Pancreas (tissue), 10 donors: ENCODE results near the gene DRGX. TPM values are rescaled to one million over a fixed set of nuclear protein-coding genes. Genes with fewer than 3 reads are reported as not detected.

Experiments
- ATAC-seq, 4 donors: fragments of 200-7000 bp; cut with Tn5 transposase; one replicate each; pipeline versions ENCODE4 v1.8.0 to v1.9.1; 2020; ENCODE audit warnings: mild to moderate bottlenecking in 4 of 4, moderate library complexity in 4 of 4
- DNase-seq, 6 donors: peaks; one replicate each; pipeline ENCODE4 v3.0.0-alpha.2; 2020
- FAIRE-seq: peaks from 2 replicates; lab custom pipeline; 2012; peaks lifted over from hg19 to GRCh38; lab: Jason Lieb, UNC
- H3K27ac ChIP-seq, 4 donors: fragments of 200-600 bp; sonication (generic); 1 replicate in 3 of 4; 2 replicates in 1 of 4; pipeline versions ENCODE4 v1.5.0 to v1.8.0; 2020
- H3K27me3 ChIP-seq, 4 donors: fragments of 200-600 bp; one replicate each; pipeline ENCODE4 v1.8.0; 2021
- H3K36me3 ChIP-seq, 3 donors: fragments of 200-600 bp; sonication (generic) in 1 of 3; one replicate each; pipeline versions ENCODE4 v1.5.0 to v1.8.0; 2020 to 2021
- H3K4me1 ChIP-seq, 3 donors: fragments of 200-600 bp; one replicate each; pipeline ENCODE4 v1.8.0; 2021
- H3K4me3 ChIP-seq, 4 donors: fragments of 200-600 bp; sonication (generic) in 2 of 4; one replicate each; pipeline versions ENCODE4 v1.5.0 to v1.8.0; 2020 to 2021
- H3K9me3 ChIP-seq, 4 donors: fragments of 200-600 bp; one replicate each; pipeline ENCODE4 v1.8.0; 2021
- CTCF ChIP-seq, 4 donors: fragments of 200-600 bp; sonication (generic) in 3 of 4; IDR thresholded peaks; one replicate each; pipeline versions ENCODE4 v1.5.0 to v1.8.0; 2021; ENCODE audit warnings: antibody characterized with exemption in 4 of 4
- WGBS, 2 donors: extraction: QIAGEN DNeasy Blood & Tissue Kit; methylation state at CpG; one replicate each; pipeline ENCODE4 v1.1.7; 2013; 5-methylcytosine and 5-hydroxymethylcytosine counted together
- intact Hi-C, 3 donors: fragments of 100-400 bp; cut with DNase I; formaldehyde crosslinking; loops; one replicate each; pipeline versions ENCODE4 v1.11.1 to v1.14.2; 2022
- polyA plus RNA-seq, 2 donors: library from polyadenylated mRNA; stranded (reverse); fragments of 200-250 nt; gene quantifications; one replicate each; pipeline ENCODE4 v1.2.3, GENCODE V29; 2013
- total RNA-seq, 6 donors: library from RNA; stranded (reverse); fragmentation: NEBNext Ultra II Directional in 4 of 6; extraction: Animal tissue kit (Norgen Biotek cat#: 25700) in 4 of 6; gene quantifications; one replicate each; pipeline versions ENCODE4 v1.2.1 to v1.2.4, GENCODE V29; 2021 to 2023
- donor health status: healthy with polysubstance abuse.
- donor health status: DM: no; HTN: no; CAD: no; lungs with moderate emphysema.
- donor health status: DM: no; HTN: no; CAD: no.
- donor health status: control.
- donor health status: control.
- donor health status: Bipolar disorder and iron deficiency.
- donor health status: DM: yes; HTN: yes; CAD: no.
- donor health status: DM: no; HTN: no; CAD: no.
- donor health status: DM: no; HTN: no; CAD: no.
- donor health status: DM: yes; HTN: yes; CAD: no.

DRGX gene
- total and polyA plus RNA-seq, 8 donors: not detected

DNA sequence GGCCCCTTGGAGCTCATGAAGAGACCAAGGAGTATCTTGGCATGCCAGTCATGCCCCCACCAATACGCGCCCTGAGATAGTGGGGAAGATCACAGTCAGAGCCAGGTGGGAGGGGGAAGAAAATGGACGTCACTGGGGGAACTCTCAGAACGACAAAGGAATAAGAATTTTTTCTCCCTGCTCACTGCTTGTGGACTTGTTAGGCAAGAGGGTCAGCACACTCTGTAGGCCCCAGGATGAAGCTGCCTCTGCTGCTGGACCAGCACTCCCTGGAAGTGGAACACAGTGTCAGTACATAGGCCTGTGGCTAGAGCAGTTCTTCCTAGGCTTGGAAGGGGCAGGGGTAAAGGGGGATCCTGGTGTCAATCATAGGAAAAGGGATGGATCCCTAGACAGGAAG, 46.5 kb downstream of the DRGX start:
- TF ChIP-seq CTCF (IDR thresholded peaks at IDR 0.05): no peak
- H3K36me3 ChIP-seq: no peaks in the 10 kb centered on the region
- DNase-seq: no peak
- FAIRE-seq: no peak
- H3K4me3 ChIP-seq: no peak overlapping the region
- no peaks in the 10 kb centered on the region for H3K9me3 ChIP-seq
- ATAC-seq: no peak
- intact Hi-C loops: no loop called here
- no peaks in the 10 kb centered on the region for H3K27me3 ChIP-seq
- no peak overlapping the region for H3K27ac ChIP-seq
- 83 to 94% methylated on average over 4 of the region's 4 CpGs for WGBS, 2 donors
- no peaks in the 10 kb centered on the region for H3K4me1 ChIP-seq

DNA sequence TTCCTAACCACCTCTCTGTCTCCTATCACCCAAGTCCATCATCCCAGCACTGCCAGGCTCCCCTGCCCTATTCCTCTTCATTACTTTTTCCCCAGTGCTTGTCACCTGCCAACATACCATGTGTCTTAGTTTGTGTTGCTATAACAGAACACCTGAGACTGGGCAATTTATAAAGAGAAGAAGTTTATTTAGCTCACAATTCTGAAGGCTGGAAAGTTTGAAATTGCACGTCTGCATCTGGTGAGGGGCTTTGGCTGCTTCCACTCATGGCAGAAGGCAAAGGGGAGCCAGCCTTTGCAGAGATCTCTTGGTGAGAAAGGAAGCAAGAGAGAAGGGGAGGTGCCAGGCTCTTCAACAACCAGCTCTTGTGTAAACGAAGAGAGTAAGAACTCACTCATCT, 47.3 kb downstream of the DRGX start:
- no peak for TF ChIP-seq CTCF (IDR thresholded peaks at IDR 0.05)
- no peaks in the 10 kb centered on the region for H3K36me3 ChIP-seq
- no peaks in the 10 kb centered on the region for H3K9me3 ChIP-seq
- H3K4me1 ChIP-seq: no peaks in the 10 kb centered on the region
- no peak overlapping the region for H3K4me3 ChIP-seq
- intact Hi-C loops: no loop called here
- DNase-seq (no peak), ATAC-seq (no peak), FAIRE-seq (no peak)
- WGBS, 2 donors: 43 to 52% methylated on average over 2 of the region's 2 CpGs
- no peak overlapping the region for H3K27ac ChIP-seq
- no peaks in the 10 kb centered on the region for H3K27me3 ChIP-seq

- H3K4me3 ChIP-seq: no peak overlapping the region
- no peak for DNase-seq
- intact Hi-C loops: no loop called here
- FAIRE-seq: no peak
- TF ChIP-seq CTCF (IDR thresholded peaks at IDR 0.05): no peak
- no peaks in the 10 kb centered on the region for H3K4me1 ChIP-seq
- H3K36me3 ChIP-seq: no peaks in the 10 kb centered on the region
- 57 to 65% methylated on average over 3 of the region's 3 CpGs for WGBS, 2 donors
- no peak overlapping the region for H3K27ac ChIP-seq
- no peaks in the 10 kb centered on the region for H3K9me3 ChIP-seq
- no peak for ATAC-seq
- H3K27me3 ChIP-seq: no peaks in the 10 kb centered on the region
Observed at GRCh38 chr10:49347827-49348226, 48.1 kb downstream of the DRGX start.

DNA sequence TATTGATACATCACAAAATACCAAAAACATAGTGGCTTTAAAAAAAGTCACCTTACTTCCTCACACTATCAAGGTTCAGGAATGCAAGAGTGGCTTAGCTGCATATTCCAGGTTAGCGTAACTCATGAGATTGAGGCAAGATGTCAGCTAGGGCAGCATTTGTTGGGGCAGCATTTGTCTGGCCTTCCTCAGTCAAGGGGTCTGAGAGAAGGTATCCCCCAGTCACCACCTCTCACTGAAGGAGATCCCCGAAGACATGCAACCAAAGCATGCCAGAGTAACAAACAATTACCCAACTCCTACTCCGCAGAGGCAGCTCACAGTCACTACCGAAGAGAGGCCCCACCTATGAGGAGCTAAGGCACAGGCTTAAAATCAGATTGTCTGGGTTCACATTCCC, 48.5 kb downstream of the DRGX start:
- H3K9me3 ChIP-seq: no peaks in the 10 kb centered on the region
- FAIRE-seq: no peak
- intact Hi-C loops: no loop called here
- H3K4me3 ChIP-seq: no peak overlapping the region
- no peak for TF ChIP-seq CTCF (IDR thresholded peaks at IDR 0.05)
- H3K4me1 ChIP-seq: no peaks in the 10 kb centered on the region
- H3K36me3 ChIP-seq: no peaks in the 10 kb centered on the region
- no peaks in the 10 kb centered on the region for H3K27me3 ChIP-seq
- 82 to 85% methylated on average over 4 of the region's 4 CpGs for WGBS, 2 donors
- no peak for ATAC-seq
- H3K27ac ChIP-seq: no peak overlapping the region
- DNase-seq: no peak

DNA sequence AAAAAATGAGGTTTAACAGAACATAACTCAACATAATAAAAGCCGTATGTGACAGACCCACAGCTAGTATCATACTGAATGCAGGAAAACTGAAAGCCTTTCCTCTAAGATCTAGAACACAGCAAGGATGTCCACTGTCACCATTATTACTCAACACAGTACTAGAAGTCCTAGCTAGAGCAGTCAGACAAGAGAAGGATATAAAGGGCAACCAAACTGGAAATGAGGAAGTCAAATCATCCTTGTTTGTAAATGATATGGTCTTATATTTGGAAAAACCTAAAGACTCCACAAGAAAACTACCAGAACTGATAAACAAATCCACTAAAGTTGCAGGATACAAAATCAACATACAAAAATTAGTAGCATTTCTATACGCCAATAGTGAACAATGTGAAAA, 51.0 kb downstream of the DRGX start:
- Histone ChIP-seq H3K4me3 (no peak overlapping the region), H3K4me1 (no peaks in the 10 kb centered on the region), H3K9me3 (no peaks in the 10 kb centered on the region), H3K27me3 (no peaks in the 10 kb centered on the region), H3K27ac (no peak overlapping the region), H3K36me3 (no peaks in the 10 kb centered on the region)
- intact Hi-C loops: no loop called here
- FAIRE-seq: no peak
- DNase-seq: no peak
- no peak for ATAC-seq
- WGBS, 2 donors: 62 to 69% methylated on average over 2 of the region's 2 CpGs
- no peak for TF ChIP-seq CTCF (IDR thresholded peaks at IDR 0.05)
